K562 (cell line): ENCODE measurements around the gene RAB1B. TPM values are rescaled to one million over a fixed set of nuclear protein-coding genes. Genes with fewer than 3 reads are reported as not detected.

Source experiments
- ATAC-seq: fragments of 200-7000 bp; cut with Tn5 transposase; 3 replicates; pipeline ENCODE4 v1.9.1; 2020; ENCODE audit warnings: moderate library complexity
- BruUV-seq: library from RNA; stranded (reverse); fragments of 400-500 nt; replicated peaks from 2 replicates; lab custom pipeline; 2021; lab: Mats Ljungman, UMichigan
- CTCF ChIA-PET: fragments of 300-600 bp; formaldehyde crosslinking; extraction: SDS; loops from one replicate; lab custom pipeline; 2021; ENCODE audit warnings: low intra/inter-chr PET ratio; lab: Yijun Ruan, JAX
- POLR2A ChIA-PET: fragments of 300-600, 350-650 bp; sonication (Branson Sonifier 250); formaldehyde crosslinking; extraction: SDS; loops from one replicate; lab custom pipeline; 2021; ENCODE audit warnings: antibody characterized with exemption, inconsistent platforms; lab: Yijun Ruan, JAX
- DNase-seq, 4 experiments: peaks; one replicate each; pipeline versions ENCODE4 v3.0.0 to v3.0.0-alpha.2; 2011 to 2018; ENCODE audit warnings: low spot score in 3 of 4, mixed read lengths in 3 of 4; ENCODE audit errors: extremely low read depth in 1 of 4
- FAIRE-seq: peaks from 2 replicates; lab custom pipeline; 2011; peaks lifted over from hg19 to GRCh38; lab: Jason Lieb, UNC
- H2AFZ ChIP-seq: 2 replicates; pipeline ENCODE4 v1.6.0; 2011; ENCODE audit warnings: low read depth, low read length, control low read depth, inconsistent platforms
- H3K27ac ChIP-seq: fragments of 200-600 bp; 3 replicates; pipeline ENCODE4 v1.8.0; 2011; ENCODE audit warnings: low read depth, mild to moderate bottlenecking, control low read depth, inconsistent platforms, low read length, moderate library complexity, mixed read lengths; ENCODE audit errors: extremely low read depth
- H3K27me3 ChIP-seq, 2 experiments: fragments of 300-600 bp in 1 of 2; 2 replicates in 1 of 2; 3 replicates in 1 of 2; pipeline versions ENCODE4 v1.6.0 to v1.8.0; 2011; ENCODE audit warnings: inconsistent platforms in 2 of 2, low read length in 2 of 2, mild to moderate bottlenecking in 1 of 2, mixed read lengths in 1 of 2, moderate library complexity in 1 of 2; ENCODE audit not compliant: control insufficient read depth in 2 of 2, insufficient read depth in 2 of 2
- H3K36me3 ChIP-seq: fragments of 300-600 bp; 3 replicates; pipeline ENCODE4 v1.8.0; 2011; ENCODE audit warnings: mild to moderate bottlenecking, low read length, inconsistent platforms; ENCODE audit not compliant: control insufficient read depth, insufficient read depth
- H3K4me1 ChIP-seq, 2 experiments: fragments of 200-600 bp in 1 of 2; replicated peaks in 1 of 2; 2 replicates in 1 of 2; 3 replicates in 1 of 2; pipeline versions ENCODE4 v1.5.1 to v1.8.0; 2011; ENCODE audit warnings: inconsistent platforms in 2 of 2, low read length in 2 of 2, mild to moderate bottlenecking in 1 of 2, mixed read lengths in 1 of 2, moderate library complexity in 1 of 2; ENCODE audit not compliant: control insufficient read depth in 2 of 2, insufficient read depth in 2 of 2
- H3K4me2 ChIP-seq: 2 replicates; pipeline ENCODE4 v1.6.1; 2011; ENCODE audit warnings: low read length, control low read depth, inconsistent platforms, mixed read lengths; ENCODE audit not compliant: insufficient read depth
- H3K4me3 ChIP-seq: fragments of 200-600 bp; sonication (generic), shearing (Covaris generic); 2 replicates; pipeline ENCODE4 v1.5.1; 2016; ENCODE audit warnings: control low read depth, inconsistent platforms
- H3K79me2 ChIP-seq: fragments of 200-600 bp; 3 replicates; pipeline ENCODE4 v1.8.0; 2011; ENCODE audit warnings: low read length, inconsistent platforms; ENCODE audit not compliant: control insufficient read depth, insufficient read depth
- H3K9ac ChIP-seq, 2 experiments: 2 replicates each; pipeline versions ENCODE4 v1.6.0 to v1.6.1; 2011; ENCODE audit warnings: low read depth in 2 of 2, low read length in 2 of 2, control low read depth in 1 of 2, inconsistent platforms in 1 of 2, mild to moderate bottlenecking in 1 of 2, mixed read lengths in 1 of 2; ENCODE audit not compliant: insufficient read depth in 1 of 2
- H3K9me1 ChIP-seq: one replicate; pipeline ENCODE4 v1.6.0; 2011; ENCODE audit warnings: inconsistent platforms, mild to moderate bottlenecking, low read length, moderate library complexity; ENCODE audit not compliant: control insufficient read depth, insufficient read depth
- H3K9me3 ChIP-seq: replicated peaks from 2 replicates; pipeline ENCODE4 v1.5.1; 2011; ENCODE audit warnings: low read depth, low read length, inconsistent platforms; ENCODE audit not compliant: control insufficient read depth, insufficient read depth
- H4K20me1 ChIP-seq: replicated peaks from 2 replicates; pipeline ENCODE4 v1.6.1; 2011; ENCODE audit warnings: low read length, inconsistent platforms, mixed read lengths; ENCODE audit not compliant: control insufficient read depth, insufficient read depth
- ERF ChIP-seq: fragments of 450-650 bp; formaldehyde crosslinking; IDR thresholded peaks from 2 replicates; pipeline ENCODE4 v1.4.0; 2020; ENCODE audit warnings: mild to moderate bottlenecking, mixed read lengths
- RBFOX2 ChIP-seq: fragments of 200-400 bp; formaldehyde crosslinking; IDR thresholded peaks from 2 replicates; pipeline ENCODE4 v1.6.1; 2017; ENCODE audit warnings: low read depth, mild to moderate bottlenecking, low read length, moderate library complexity
- ZNF639 ChIP-seq, 2 experiments: fragments of 200-800 bp in 1 of 2; sonication (Bioruptor generic) in 1 of 2; sonication (generic) in 1 of 2; formaldehyde crosslinking in 1 of 2; IDR thresholded peaks in 1 of 2; conservative IDR thresholded peaks in 1 of 2; 2 replicates each; pipeline versions ENCODE4 v1.5.0 to v1.6.1; 2016 to 2020; ENCODE audit warnings: missing compliant biosample characterization in 1 of 2, missing genetic modification characterization in 1 of 2, missing genetic modification reagents in 1 of 2
- WGBS: fragments of 100-300 bp; shearing (Covaris generic); methylation state at CpG from one replicate; pipeline ENCODE4 v1.1.6; 2016; ENCODE audit warnings: low coverage, mixed read lengths; ENCODE audit not compliant: insufficient coverage; ENCODE audit errors: missing lambda C conversion rate; 5-methylcytosine and 5-hydroxymethylcytosine counted together
- in situ Hi-C: fragments of 300-500 bp; cut with MboI; formaldehyde crosslinking; loops from 4 replicates; pipeline ENCODE4 v1.15.0; 2018; ENCODE audit warnings: inconsistent platforms, mixed read lengths
- intact Hi-C: fragments of 100-400 bp; cut with micrococcal nuclease; formaldehyde crosslinking; loops from 2 replicates; pipeline ENCODE4 v1.14.2; 2022
- polyA plus RNA-seq, 8 experiments: library from polyadenylated mRNA; depleted of rRNA in 4 of 8; stranded (reverse) in 5 of 8; unstranded in 3 of 8; fragments of >200 nt; fragmentation: Nextera tagmentation in 2 of 8; fragmentation: Illumina TruSeq in 1 of 8; extraction: Ambion mirVana in 2 of 8; extraction: Trizol in 1 of 8; gene quantifications; 2 replicates each; pipeline versions ENCODE4 v1.2.1 to v1.2.3, GENCODE V29; 2011 to 2014; ENCODE audit warnings: inconsistent platforms in 1 of 8, missing spikeins in 1 of 8
- total RNA-seq, 7 experiments: library from RNA; depleted of rRNA in 6 of 7; stranded (reverse); fragments of >200 nt in 6 of 7; fragmentation: Illumina TruSeq in 2 of 7; extraction: Trizol in 2 of 7; gene quantifications; 2 replicates each; pipeline versions ENCODE4 v1.2.1 to v1.2.3, GENCODE V29; 2011 to 2021; ENCODE audit warnings: low replicate concordance in 1 of 7

RAB1B gene
- total and polyA plus RNA-seq, 9 of the 15 experiments (the other 6 are each of a cell fraction or from before 2014, with no cell fraction given), result 5.6 to 146 (median 98.6) TPM

DNA sequence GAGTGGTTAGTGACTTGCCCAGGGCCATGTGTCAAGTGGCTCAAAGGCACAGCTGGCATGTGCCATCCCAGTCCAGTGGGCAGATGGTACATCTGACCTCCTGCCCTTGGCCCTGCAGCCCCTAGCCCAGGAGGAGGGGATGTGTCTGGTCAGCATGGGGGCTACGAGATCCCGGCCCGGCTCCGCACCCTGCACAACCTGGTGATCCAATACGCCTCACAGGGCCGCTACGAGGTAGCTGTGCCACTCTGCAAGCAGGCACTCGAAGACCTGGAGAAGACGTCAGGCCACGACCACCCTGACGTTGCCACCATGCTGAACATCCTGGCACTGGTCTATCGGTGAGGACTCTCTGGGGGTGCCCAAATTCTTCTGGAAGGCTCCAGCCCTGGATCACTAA lies 5.7 kb upstream of the RAB1B start:
- Histone ChIP-seq H3K9me1 (no peaks in the 10 kb centered on the region), H3K79me2 (peaks cover 17% of the 10 kb centered on the region), H3K27me3 (no peaks in the 10 kb centered on the region), H3K4me3 (no peak overlapping the region), H3K4me2 (no peak overlapping the region), H4K20me1 (no peaks in the 10 kb centered on the region; the same call in 1 of the 2 replicates), H3K9me3 (no peaks in the 10 kb centered on the region), H3K36me3 (peaks cover 73% of the 10 kb centered on the region), H2AFZ (no peak overlapping the region), H3K9ac (no peak overlapping the region), H3K27ac (no peak overlapping the region), H3K4me1 (peaks cover 2 to 40% of the 10 kb centered on the region in 2 experiments; a peak in 3 of 5 replicates)
- DNase-seq (no peak), ATAC-seq (no peak), FAIRE-seq (no peak)
- intact Hi-C loops, result no loop called here
- BruUV-seq, result no TSS peak
- TF ChIP-seq ZNF639 (CRISPR knock-in tag; conservative IDR thresholded peaks at IDR 0.05 in 1 of 2, IDR thresholded peaks at IDR 0.05 in 1 of 2), result no peak
- no peak for TF ChIP-seq ERF
- TF ChIP-seq RBFOX2, result peak; percentile 40; the same call in 1 of the 2 replicates
- POLR2A ChIA-PET, result interaction anchor here (0.6 to 1.7 kb wide), 3 partner anchors 24 to 159 kb away, joined by 3 to 5 read pairs (median 4); partner anchors contain the start of gene YIF1A
- CTCF ChIA-PET, result no interaction called here
- WGBS, result 89% methylated on average over 10 of the region's 12 CpGs
- in situ Hi-C loops, result no loop called here
